Left hindlimb (tissue), 1 donor: ENCODE results near the gene RELL2.

Experiments
- DNase-seq: peaks from one replicate; pipeline ENCODE4 v3.0.0-alpha.2; 2018

Gene RELL2

GRCh38 chr5:141623186-141623585, 13.6 kb upstream of the RELL2 start:
- DNase-seq: no peak

GRCh38 chr5:141623611-141624010, 13.2 kb upstream of the RELL2 start:
- DNase-seq: no peak

- no peak for DNase-seq
These were observed 8.5 kb upstream of the RELL2 start for GRCh38 chr5:141628175-141628788.

DNA sequence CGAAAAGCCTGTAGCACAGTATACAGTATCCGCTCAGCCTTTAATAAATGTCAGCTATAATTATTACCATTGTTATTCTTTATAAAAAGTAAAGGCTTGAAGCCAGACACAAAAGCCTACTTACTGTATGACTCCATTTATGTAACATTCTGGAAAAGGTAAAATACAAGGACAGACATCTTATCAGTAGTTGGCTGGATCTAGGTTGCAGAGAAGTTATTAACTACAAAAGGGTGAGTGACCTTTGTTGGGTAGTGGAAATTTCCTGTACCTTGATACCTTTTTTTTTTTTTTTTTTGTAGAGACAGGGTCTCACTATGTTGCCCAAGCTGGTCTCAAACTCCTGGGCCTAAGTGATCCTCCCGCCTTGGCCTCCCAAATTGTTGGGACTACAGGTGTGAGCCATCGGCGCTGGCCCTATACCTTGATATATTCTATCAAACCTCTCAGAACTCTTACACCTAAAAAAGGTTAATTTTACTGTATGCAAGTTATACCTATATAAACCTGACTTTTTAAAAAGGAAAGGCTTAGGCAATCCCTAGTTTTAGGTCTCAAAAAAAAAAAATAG, 6.1 kb upstream of the RELL2 start:
- DNase-seq: no peak

DNA sequence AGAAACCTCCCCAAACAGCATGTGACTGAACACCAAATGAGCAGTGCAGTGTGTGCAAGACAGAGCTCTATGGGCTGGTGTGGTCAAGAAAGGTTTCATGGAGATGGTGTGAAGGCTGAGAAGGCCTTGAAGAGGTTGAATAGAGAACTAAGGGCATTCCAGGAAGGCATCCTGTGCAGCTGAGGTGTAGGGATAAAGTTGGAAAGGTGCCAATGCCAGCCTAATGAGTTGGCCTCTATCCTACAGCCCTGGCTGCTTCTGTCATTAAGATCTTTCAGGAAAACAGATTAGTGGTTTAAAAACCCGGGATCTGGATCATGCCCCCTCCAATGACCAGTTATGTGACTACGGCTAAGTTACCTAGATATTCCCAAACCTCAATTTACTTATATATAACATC, 4.1 kb upstream of the RELL2 start:
- DNase-seq: no peak

DNA sequence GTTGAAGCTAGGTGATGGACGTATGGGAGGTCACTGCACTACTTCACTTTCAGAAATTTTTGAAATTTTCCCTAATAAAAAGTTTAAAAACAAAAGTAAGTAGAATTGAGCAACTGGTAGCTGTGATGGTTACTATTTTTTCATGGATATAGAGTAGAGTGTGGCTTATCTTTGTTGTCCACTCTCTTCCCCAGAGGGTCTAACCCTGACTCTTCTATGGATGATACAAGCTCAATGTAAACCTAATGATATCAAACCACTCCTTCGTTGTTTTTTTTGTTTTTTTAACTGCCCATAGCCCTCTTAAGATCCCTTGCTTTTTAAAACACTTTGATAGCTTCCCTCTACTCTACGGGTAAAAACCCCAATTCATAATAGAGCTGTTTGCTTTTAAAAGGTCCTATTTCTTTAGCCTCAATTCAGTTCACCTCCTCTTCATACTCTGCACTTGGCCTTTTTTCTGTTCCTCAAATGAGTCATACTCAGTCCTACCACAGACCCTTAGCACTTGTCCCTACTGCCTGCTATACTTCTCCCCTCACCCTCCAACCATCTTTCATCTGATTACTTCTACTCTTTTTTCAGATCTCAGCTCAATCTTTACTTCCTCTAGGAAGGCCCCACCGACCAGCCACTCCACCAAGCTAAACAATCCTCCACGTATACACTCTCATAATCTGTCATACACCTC, 2.8 kb upstream of the RELL2 start:
- DNase-seq: no peak

DNA sequence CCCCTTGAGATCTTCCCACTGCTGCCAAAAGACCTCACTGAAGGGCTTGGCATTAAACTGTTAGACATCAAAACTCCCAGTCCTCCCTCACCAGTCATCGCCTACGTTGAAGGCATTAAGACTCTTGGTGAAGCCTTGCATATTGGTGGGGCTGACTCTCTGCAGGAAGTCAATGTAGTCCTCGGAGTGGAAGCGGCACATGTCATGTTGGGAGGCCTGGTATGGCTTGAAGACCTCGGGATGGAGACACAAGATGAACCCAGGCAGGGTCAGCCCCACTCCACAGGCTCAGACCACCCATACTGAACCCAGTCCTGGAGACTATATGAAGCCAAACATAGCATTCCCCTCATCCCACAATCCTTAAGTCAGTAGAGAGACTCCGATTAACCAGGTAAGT, 2.1 kb upstream of the RELL2 start:
- no peak for DNase-seq

GRCh38 chr5:141635646-141636045, 1.2 kb upstream of the RELL2 start:
- DNase-seq: no peak

DNA sequence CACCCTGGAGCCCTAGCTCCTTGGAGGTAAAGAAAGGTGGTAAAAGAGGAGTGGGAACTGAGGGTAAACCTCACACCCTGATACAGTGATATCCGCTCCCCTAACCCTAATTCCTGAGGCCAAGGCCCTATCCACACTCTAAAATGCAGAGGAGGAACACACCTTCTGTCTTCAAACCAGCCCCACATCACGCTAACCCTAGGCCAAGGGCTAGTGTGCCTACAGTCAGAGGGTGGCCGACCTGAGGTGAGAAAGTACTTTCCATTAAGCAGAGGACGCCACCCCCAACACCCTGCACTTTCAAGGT, 738 bp upstream of the RELL2 start:
- no peak for DNase-seq

DNA sequence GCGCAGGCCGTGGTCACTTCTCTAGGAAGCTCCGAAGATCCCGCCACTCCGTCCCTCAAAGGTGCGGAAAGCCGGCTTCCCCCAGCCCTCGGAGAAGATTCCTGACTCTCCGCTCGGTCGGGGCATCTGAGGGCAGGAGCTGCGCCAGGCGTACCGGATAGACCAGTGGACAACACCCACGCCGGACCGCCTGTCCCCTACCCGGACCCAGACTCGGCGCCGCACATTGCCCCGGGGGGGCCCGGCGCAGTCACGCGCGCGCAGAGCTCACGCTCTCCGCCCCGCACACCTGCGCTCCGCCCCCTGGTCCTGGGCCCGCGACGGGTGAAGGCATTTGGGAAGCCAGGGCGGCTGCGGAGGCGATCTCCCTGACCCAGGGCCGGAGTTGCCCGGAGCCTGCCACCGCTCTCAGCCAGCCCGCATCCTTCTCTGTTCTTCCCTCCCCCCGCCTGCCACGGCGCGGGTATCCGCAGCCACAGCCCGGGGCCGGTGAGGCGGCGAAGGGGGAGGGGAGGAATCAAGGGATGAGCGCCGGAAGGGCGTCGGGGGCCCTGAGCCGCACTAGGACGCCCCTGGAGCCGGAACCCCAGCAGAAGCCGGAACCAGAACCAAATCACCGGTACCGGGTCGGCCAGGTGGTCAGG, 448 bp downstream of the RELL2 start:
- no peak for DNase-seq

DNA sequence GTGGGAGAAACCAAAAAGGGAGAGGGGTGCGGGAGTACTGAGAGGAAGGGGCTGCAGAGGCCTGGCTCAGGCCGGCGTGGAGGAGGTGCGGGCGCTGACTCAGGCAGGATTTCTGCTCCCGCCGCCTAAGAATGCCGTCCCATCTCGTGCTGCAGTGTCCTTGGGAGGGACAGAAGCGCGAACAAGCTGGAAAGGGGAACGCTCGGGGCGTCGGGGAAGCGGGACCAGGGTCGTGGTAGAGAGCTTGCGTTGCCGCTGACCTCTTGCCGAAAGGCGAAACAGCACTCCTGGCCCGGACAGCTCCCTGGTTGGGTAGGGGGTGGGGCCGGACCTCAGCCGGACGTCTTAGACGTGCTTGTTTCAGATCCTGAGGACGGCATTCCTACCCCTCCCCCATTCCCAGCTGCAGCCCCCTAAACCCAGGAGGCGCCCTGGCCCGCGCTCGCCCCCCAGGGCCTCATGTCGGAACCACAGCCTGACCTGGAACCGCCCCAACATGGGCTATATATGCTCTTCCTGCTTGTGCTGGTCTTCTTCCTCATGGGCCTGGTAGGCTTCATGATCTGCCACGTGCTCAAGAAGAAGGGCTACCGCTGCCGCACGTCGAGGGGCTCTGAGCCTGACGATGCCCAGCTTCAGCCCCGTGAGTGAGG, 1.1 kb downstream of the RELL2 start:
- peak; percentile 75 for DNase-seq

DNA sequence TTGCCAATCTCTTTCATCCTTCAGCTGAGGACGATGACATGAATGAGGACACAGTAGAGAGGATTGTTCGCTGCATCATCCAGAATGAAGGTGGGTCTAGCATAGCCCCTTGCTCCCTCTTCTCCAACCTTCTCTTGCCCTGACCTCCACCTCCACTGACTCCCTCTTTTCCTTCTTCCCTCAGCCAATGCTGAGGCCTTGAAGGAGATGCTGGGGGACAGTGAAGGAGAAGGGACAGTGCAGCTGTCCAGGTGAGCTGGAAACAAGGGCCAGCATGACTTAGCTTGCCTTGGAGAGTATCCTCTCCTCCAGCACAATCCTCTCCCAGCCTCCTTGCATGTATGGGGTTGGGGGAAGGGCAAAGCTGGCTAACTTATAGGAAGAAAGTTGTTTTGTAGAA, 2.0 kb downstream of the RELL2 start:
- DNase-seq: no peak

GRCh38 chr5:141639357-141640050, 2.7 kb downstream of the RELL2 start:
- no peak for DNase-seq

GRCh38 chr5:141640051-141640415, 3.2 kb downstream of the RELL2 start:
- no peak for DNase-seq

DNA sequence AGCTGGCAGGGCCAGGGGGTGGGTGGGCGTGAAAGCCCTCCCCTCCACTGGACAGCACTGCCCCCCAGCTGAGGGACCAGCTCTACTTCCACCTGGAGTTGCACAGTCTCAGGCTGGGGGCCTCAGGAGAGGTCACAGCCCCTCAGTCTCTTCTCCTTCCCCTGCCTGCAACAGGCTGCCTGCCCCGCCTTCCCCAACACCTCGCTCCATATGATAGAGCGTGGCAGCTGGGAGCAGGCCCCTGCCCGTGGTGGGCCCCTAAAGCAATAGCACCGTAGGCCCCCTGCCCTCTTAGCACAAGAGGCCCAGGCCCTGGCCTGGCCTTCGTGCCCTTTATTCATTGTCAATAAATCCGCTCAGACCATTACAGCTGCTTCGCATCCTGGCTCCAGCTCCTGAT, 3.9 kb downstream of the RELL2 start:
- no peak for DNase-seq

DNA sequence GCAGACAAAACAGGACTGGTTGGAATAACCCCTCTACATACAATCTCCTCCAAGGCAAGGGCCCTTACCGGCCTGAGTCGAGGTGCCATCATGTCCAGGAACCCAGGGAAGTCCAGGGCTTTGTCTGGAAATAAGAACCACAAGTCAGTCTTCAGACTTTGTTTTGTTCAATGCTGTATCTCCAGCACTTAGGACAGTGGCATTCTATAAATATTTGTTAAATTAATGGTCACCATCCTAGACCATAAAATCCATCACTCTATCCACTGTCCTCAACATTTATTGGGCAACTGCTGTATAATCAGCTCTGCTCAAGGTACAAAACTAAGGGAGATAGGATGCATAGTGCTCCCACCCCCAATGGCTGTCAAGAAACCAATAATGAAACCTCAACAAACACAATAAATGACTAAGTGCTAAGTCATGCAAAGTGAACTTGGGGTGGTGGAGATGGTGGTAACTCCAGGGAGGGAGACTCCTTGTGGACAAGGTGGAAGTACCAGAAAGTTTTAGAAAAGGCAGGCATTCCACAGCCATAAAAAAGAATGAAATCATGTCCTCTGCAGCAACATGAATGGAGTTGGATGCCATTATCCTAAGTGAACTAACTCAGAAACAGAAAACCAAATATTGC, 5.0 kb downstream of the RELL2 start:
- no peak for DNase-seq

DNA sequence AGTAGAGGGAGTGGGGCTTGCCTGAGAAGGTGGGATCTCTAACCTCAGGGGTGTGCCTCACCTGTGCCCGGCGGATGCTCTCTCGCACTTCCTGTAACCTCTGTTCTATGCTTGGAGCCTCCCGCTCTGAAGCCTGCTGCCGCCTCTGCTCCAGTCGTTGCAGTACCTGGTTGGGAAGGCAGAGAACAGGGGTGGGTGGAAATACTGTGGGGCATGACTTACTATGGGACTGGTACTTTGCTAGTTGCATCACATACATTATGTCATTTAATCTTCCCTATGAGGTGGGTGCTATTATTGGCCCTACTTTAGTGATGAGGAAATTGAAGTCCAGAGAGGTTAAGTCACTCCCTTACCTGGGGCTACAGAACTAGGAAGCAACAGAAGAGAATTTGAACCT, 9.2 kb downstream of the RELL2 start:
- no peak for DNase-seq

DNA sequence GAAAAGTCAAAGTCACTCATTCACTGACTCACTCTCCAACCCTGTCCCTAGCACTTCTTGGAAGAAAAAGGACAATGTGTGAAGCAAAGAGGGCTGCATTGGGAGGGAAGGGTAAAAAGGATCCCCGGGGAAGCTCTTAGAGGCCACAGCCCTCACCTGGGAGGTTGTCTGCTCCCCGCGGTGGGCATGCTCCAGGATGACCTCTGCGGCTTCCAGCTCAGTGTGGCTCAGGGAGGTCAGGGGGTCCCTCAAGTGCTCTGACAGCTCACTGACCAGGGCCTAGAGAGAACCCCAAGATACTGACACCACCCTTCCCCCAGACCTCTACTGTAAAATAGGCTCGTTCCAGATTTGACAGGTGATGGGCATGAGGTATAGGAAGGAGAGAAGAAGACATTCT, 10.4 kb downstream of the RELL2 start:
- no peak for DNase-seq

GRCh38 chr5:141647851-141648250, 11.1 kb downstream of the RELL2 start:
- no peak for DNase-seq

DNA sequence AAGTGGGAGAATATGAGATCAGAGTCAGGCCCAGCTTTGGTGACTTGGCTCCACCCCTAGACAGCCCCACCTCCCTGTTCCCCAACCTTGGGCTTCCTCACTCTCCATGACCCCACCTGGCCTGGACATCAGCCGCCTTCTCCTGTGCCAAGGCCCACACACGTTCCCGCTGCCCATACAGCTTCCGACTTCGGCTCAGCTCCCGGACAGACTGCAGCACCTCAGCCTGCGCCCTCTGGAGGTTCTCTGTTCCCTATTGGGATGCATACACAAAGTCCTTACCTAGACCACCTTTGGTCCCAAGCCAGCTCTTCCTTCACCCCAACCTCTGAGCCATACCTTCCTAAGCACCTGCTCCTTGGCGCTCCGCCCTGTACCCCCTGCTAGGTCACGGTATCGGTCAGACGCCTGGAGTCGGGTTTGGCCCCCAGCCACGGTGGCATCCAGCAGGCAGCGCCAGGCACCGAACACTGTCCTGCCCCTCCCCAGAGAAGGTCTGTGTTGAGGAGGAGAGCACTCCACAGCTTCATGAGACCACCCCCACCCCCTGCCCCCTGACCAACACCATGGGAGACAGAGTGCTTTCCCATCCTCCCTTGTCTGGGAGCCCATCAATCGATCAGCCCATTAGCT, 12.4 kb downstream of the RELL2 start:
- DNase-seq: no peak

GRCh38 chr5:141649972-141650371, 13.2 kb downstream of the RELL2 start:
- DNase-seq: no peak
